A549 (cell line): ENCODE results near the gene PSMB1. TPM values are rescaled to one million over a fixed set of nuclear protein-coding genes. Genes with fewer than 3 reads are reported as not detected.

Experiments used
- ATAC-seq, 2 experiments: fragments of 200-7000 bp in 1 of 2; fragments of >200 bp in 1 of 2; cut with Nextera tagmentation in 1 of 2; cut with Tn5 transposase in 1 of 2; 3 replicates each; pipeline versions ENCODE4 v1.8.0 to v1.9.1; 2018 to 2020; ENCODE audit warnings: mild to moderate bottlenecking in 1 of 2, moderate library complexity in 1 of 2
- CTCF ChIA-PET: fragments of 300-600 bp; sonication (Branson Sonifier 250); formaldehyde crosslinking; extraction: SDS; loops from one replicate; lab custom pipeline; 2021; ENCODE audit warnings: antibody characterized with exemption, inconsistent platforms; lab: Yijun Ruan, JAX
- POLR2A ChIA-PET: fragments of 350-600 bp; formaldehyde crosslinking; extraction: SDS; loops from one replicate; lab custom pipeline; 2021; ENCODE audit warnings: antibody characterized with exemption, inconsistent platforms; lab: Yijun Ruan, JAX
- DNase-seq, 2 experiments: peaks; one replicate each; pipeline versions ENCODE4 v3.0.0 to v3.0.0-alpha.2; 2011 to 2016; ENCODE audit warnings: low read depth in 1 of 2, low spot score in 1 of 2
- FAIRE-seq: peaks from 2 replicates; lab custom pipeline; 2011; peaks lifted over from hg19 to GRCh38; lab: Jason Lieb, UNC
- H3K27ac ChIP-seq, 2 experiments: fragments of >200 bp; sonication (Bioruptor Twin); formaldehyde crosslinking; 3 replicates each; pipeline ENCODE4 v1.5.1; 2016 to 2017
- H3K4me1 ChIP-seq: fragments of >200 bp; sonication (Bioruptor Twin); formaldehyde crosslinking; 3 replicates; pipeline ENCODE4 v1.6.1; 2016
- H3K4me2 ChIP-seq: fragments of >200 bp; sonication (Bioruptor Twin); formaldehyde crosslinking; 3 replicates; pipeline ENCODE4 v1.6.1; 2016
- H3K4me3 ChIP-seq: fragments of >200 bp; sonication (Bioruptor Twin); formaldehyde crosslinking; 3 replicates; pipeline ENCODE4 v1.5.1; 2016
- H3K9me3 ChIP-seq: fragments of >200 bp; sonication (Bioruptor Twin); formaldehyde crosslinking; 3 replicates; pipeline ENCODE4 v1.6.1; 2016
- BCL3 ChIP-seq: fragments of >200 bp; sonication (Bioruptor Twin); formaldehyde crosslinking; IDR thresholded peaks from 3 replicates; pipeline ENCODE4 v1.6.1; 2016
- CBX8 ChIP-seq: fragments of 200-600 bp; sonication (generic); IDR thresholded peaks from 2 replicates; pipeline ENCODE4 v1.6.1; 2016
- EHF ChIP-seq: fragments of 250-450 bp; sonication (Bioruptor Pico); IDR thresholded peaks from 2 replicates; pipeline ENCODE4 v1.5.0; 2020; ENCODE audit warnings: mild to moderate bottlenecking
- EHMT2 ChIP-seq: fragments of 200-600 bp; sonication (generic); IDR thresholded peaks from 2 replicates; pipeline ENCODE4 v1.6.1; 2016; ENCODE audit warnings: antibody characterized with exemption, low read depth, mild to moderate bottlenecking, moderate library complexity
- ELK1 ChIP-seq: fragments of 150-350 bp; IDR thresholded peaks from 2 replicates; pipeline ENCODE4 v1.6.1; 2014; ENCODE audit warnings: low read depth, mild to moderate bottlenecking, low read length
- ESRRA ChIP-seq: fragments of 150-350 bp; IDR thresholded peaks from 2 replicates; pipeline ENCODE4 v1.6.1; 2014; ENCODE audit warnings: mild to moderate bottlenecking, low read length, borderline replicate concordance
- FOSB ChIP-seq: fragments of 250-450 bp; sonication (Bioruptor Pico); IDR thresholded peaks from 2 replicates; pipeline ENCODE4 v1.5.0; 2020; ENCODE audit warnings: mild to moderate bottlenecking, moderate library complexity
- HOXB5 ChIP-seq: fragments of 250-450 bp; sonication (Bioruptor Pico); IDR thresholded peaks from 2 replicates; pipeline ENCODE4 v1.5.0; 2020; ENCODE audit warnings: mild to moderate bottlenecking, moderate library complexity
- JUN ChIP-seq, 2 experiments: fragments of >200 bp; sonication (Bioruptor Twin); formaldehyde crosslinking; IDR thresholded peaks; 2 replicates in 1 of 2; 3 replicates in 1 of 2; pipeline ENCODE4 v1.6.1; 2016 to 2017
- KDM1A ChIP-seq: fragments of 200-600 bp; sonication (generic); IDR thresholded peaks from 2 replicates; pipeline ENCODE4 v1.6.1; 2016; ENCODE audit warnings: low read depth, mild to moderate bottlenecking
- MAX ChIP-seq: IDR thresholded peaks from 2 replicates; pipeline ENCODE4 v1.6.1; 2012
- MAZ ChIP-seq: fragments of 150-350 bp; IDR thresholded peaks from 2 replicates; pipeline ENCODE4 v1.6.1; 2014; ENCODE audit warnings: antibody characterized with exemption, low read depth, low read length, borderline replicate concordance
- NFE2L2 ChIP-seq: fragments of 150-350 bp; conservative IDR thresholded peaks from 2 replicates; pipeline ENCODE4 v1.6.1; 2014; ENCODE audit warnings: low read length
- NR3C1 ChIP-seq: fragments of >200 bp; sonication (Bioruptor Twin); formaldehyde crosslinking; IDR thresholded peaks from 3 replicates; pipeline ENCODE4 v1.6.1; 2017
- RARB ChIP-seq: fragments of 250-450 bp; sonication (Bioruptor Pico); IDR thresholded peaks from 2 replicates; pipeline ENCODE4 v1.8.0; 2021; ENCODE audit warnings: mild to moderate bottlenecking, moderate library complexity
- REST ChIP-seq: fragments of 200-600 bp; sonication (generic); IDR thresholded peaks from 2 replicates; pipeline ENCODE4 v1.6.1; 2016; ENCODE audit warnings: antibody characterized with exemption, mild to moderate bottlenecking, moderate library complexity
- TFCP2L1 ChIP-seq: fragments of 250-450 bp; sonication (Bioruptor Pico); IDR thresholded peaks from 2 replicates; pipeline ENCODE4 v1.5.0; 2021; ENCODE audit warnings: mild to moderate bottlenecking
- TP53 ChIP-seq: fragments of 250-450 bp; sonication (Bioruptor Pico); IDR thresholded peaks from 2 replicates; pipeline ENCODE4 v1.5.0; 2021; ENCODE audit warnings: mild to moderate bottlenecking, moderate library complexity
- USF2 ChIP-seq: fragments of 450-650 bp; IDR thresholded peaks from 2 replicates; pipeline ENCODE4 v1.6.1; 2014; ENCODE audit warnings: antibody characterized with exemption
- ZC3H11A ChIP-seq: fragments of 450-650 bp; IDR thresholded peaks from 2 replicates; pipeline ENCODE4 v1.6.1; 2014; ENCODE audit warnings: antibody characterized with exemption, mild to moderate bottlenecking
- WGBS: methylation state at CpG from one replicate; pipeline ENCODE4 v1.1.6; 2017; ENCODE audit errors: missing lambda C conversion rate; 5-methylcytosine and 5-hydroxymethylcytosine counted together
- polyA plus RNA-seq, 4 experiments: library from polyadenylated mRNA; depleted of rRNA in 3 of 4; stranded (reverse); fragments of >200 nt; fragmentation: RNase III in 1 of 4; extraction: RNeasy Plus Mini Kit Qiagen cat#74134 plus additional on column Dnase treatment in 1 of 4; gene quantifications; 2 replicates in 3 of 4; 3 replicates in 1 of 4; pipeline ENCODE4 v1.2.3, GENCODE V29; 2011 to 2017

The PSMB1 gene
- polyA plus RNA-seq, 2 of the 4 experiments (the other 2 are of a cell fraction) = 267 to 306 TPM

- 88% methylated on average over 20 of the region's 20 CpGs for WGBS
- FAIRE-seq = no peak
Observed at GRCh38 chr6:170510631-170511030, 42.5 kb downstream of the PSMB1 start.

More at GRCh38 chr6:170510631-170511030, 42.5 kb downstream of the PSMB1 start:
- H3K27ac ChIP-seq = no peak overlapping the region
- no peaks in the 10 kb centered on the region for H3K9me3 ChIP-seq
- H3K4me1 ChIP-seq = no peaks in the 10 kb centered on the region
- no peak overlapping the region for H3K4me2 ChIP-seq
- DNase-seq (no peak), ATAC-seq (no peak)
- H3K4me3 ChIP-seq = no peak overlapping the region
- TF ChIP-seq JUN (IDR thresholded peaks at IDR 0.05) (no peak), CBX8 (no peak), NR3C1 (no peak), TP53 (CRISPR knock-in tag) (no peak), REST (no peak), EHF (CRISPR knock-in tag) (no peak), NFE2L2 (no peak), ESRRA (no peak), MAX (no peak), BCL3 (no peak), KDM1A (no peak), ZC3H11A (no peak), TFCP2L1 (CRISPR knock-in tag) (no peak), HOXB5 (CRISPR knock-in tag) (no peak), FOSB (CRISPR knock-in tag) (no peak), ELK1 (no peak), RARB (CRISPR knock-in tag) (no peak), MAZ (no peak), EHMT2 (no peak), USF2 (no peak)
- ChIA-PET POLR2A (no interaction called here), CTCF (interaction anchor here (0.8 to 1.5 kb wide), 3 partner anchors 17 to 1554 kb away, joined by 4 read pairs; no protein-coding TSS in a partner anchor)
